HG02852 (cell line): ENCODE data around the gene ENOX1.

Experiments
- ATAC-seq: cut with Tn5 transposase; IDR thresholded peaks from one replicate; pipeline ENCODE4 v1.9.1; 2021; ENCODE audit warnings: mild to moderate bottlenecking, moderate library complexity; ENCODE audit not compliant: unreplicated experiment

The ENOX1 gene

DNA sequence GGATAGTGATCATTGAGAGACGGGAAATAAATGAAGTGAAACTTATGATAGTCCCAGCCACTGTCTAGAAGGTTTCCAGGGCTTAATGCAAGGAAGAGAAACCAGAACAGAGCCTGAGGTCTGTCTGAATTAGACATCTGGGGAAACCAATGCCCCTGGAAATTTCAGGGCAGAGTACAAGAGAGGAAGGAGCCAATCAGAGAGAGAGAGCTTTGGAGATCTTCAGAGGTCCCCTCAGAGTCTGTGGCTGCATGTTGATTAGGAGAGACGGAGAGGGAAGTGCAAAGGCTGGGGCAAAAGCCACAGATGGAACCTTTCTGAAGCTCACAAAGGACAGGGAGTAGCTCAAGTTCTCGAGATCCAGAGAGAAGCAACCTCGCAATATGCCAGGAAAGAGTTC lies 385.4 kb downstream of the ENOX1 start:
- no peak for ATAC-seq

GRCh38 chr13:43397111-43397510 lies 389.7 kb downstream of the ENOX1 start:
- ATAC-seq = no peak

DNA sequence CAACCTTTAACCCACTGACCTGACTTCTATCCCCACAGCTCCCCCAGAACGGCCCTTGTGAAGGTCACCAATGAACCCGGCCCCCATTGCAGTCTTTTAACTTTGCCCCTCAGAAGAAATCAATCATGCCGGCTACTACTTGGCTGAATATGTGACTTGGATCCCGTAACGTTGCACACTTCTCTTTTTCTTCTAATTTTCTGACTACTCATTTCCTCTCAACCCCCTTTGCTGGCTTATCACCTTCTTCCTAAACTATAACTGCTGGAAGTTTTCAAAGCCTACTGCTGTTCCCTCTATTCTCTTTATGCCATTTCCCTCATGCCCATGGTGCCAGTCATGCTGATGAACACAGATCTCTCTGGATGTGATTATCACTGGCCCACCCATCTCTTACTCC lies 395.7 kb downstream of the ENOX1 start:
- peak; percentile 20 for ATAC-seq

- ATAC-seq = peak; percentile 75
These were observed 396.2 kb downstream of the ENOX1 start for GRCh38 chr13:43390619-43391018.

GRCh38 chr13:43389983-43390382 lies 396.8 kb downstream of the ENOX1 start:
- no peak for ATAC-seq

- no peak for ATAC-seq
These were observed 397.2 kb downstream of the ENOX1 start for GRCh38 chr13:43389573-43389972.

- ATAC-seq = no peak
These were observed 398.3 kb downstream of the ENOX1 start for GRCh38 chr13:43388282-43389034.

DNA sequence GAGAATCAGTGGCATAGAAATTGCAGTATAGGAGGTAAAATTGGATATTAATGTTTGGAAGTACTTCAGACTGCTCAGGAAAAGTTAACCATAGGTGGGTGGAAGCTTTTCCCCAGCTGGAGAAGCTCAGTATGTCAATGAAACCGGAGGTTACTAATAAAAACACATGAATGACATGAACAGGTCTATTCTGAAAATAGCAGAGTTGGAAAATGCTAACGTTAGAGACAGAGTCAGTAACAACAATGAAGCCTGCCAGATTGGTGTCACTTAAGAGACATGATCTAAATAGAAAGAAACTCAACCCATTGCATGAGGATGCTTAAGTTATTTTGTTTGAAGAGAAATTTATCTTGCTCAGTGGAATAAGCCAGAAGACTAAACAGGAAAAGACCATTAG lies 398.9 kb downstream of the ENOX1 start:
- ATAC-seq = no peak

GRCh38 chr13:43383498-43384165 lies 403.1 kb downstream of the ENOX1 start:
- ATAC-seq = no peak

DNA sequence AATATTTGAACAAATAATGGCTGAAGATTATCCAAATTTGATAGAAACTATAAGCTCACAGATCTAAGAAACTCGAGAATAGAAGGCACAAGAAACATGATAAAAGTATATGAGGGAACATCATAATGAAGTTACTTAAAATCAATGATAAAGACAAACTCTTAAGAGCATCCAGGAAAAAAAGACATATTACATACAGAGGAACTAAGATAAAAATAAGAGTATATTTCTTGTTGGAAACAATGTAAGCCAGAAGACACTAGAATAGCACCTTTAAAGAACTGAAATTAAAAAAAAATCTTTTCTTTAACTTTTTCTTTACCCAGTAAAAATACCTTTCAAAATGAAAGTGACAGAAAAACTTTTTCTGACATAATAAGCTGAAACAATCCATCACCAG lies 407.0 kb downstream of the ENOX1 start:
- ATAC-seq = no peak

- ATAC-seq = no peak
These were observed 408.8 kb downstream of the ENOX1 start for GRCh38 chr13:43377973-43378372.

- ATAC-seq = no peak
These were observed 409.6 kb downstream of the ENOX1 start for GRCh38 chr13:43377149-43377548.

DNA sequence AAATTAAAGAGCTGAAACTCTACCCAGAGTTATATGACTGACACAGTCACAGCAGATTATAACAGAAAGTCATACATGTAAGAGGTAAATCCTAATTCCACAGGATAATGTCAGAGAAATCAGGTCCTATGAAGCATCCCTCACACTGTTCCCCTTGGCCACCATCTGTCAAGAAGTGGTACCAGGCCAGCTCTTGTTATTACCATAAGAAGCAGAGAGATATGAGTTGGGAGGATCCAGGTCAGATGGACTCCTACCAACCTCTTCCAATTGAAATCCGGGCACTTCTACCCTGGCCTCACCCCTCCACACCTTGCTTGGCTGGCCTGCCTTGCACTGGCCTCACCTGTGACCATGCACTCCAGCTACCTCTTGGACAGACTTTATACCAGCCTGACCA lies 410.2 kb downstream of the ENOX1 start:
- no peak for ATAC-seq

- ATAC-seq = no peak
These were observed 410.8 kb downstream of the ENOX1 start for GRCh38 chr13:43375797-43376465.

DNA sequence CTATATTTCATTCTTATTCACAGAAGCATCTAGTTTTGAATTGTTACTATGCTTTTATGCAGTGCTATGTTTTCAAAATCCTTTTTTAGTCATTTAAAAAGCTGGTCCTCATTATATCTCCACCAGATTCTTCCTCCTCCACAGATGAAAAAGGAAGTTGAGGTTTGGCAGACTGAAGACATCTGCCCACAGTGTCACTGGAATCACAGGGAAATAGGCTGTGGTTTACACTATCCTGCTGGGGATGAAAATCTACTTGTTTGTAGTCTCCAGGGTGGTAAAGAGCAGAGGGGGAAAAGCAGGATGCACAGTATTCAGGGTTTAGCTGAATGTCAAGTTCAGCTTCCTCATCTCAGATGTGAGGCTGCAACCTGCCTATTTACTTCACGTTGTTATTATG lies 412.2 kb downstream of the ENOX1 start:
- ATAC-seq = no peak

GRCh38 chr13:43373400-43373799 lies 413.4 kb downstream of the ENOX1 start:
- ATAC-seq = no peak

DNA sequence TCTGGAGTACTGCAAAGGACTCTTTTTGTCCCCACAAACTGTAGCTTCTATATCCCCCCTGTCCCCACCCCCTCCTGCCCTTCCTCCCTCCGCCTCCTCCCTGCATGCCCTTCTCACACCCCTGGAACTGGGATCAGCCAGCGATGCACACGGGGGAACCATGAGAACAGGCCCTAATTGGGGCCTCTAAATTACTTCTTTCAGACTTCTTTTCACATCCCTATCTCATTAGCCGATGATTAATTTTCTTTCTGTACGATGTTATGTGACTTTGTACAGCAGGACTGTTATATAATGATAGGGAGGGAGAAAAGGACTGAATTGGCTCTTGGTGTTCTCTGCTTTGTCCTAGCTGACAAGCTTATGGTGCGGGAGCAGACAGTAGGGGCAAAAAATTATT lies 415.9 kb downstream of the ENOX1 start:
- ATAC-seq = no peak

- no peak for ATAC-seq
These were observed 417.5 kb downstream of the ENOX1 start for GRCh38 chr13:43369319-43369718.

DNA sequence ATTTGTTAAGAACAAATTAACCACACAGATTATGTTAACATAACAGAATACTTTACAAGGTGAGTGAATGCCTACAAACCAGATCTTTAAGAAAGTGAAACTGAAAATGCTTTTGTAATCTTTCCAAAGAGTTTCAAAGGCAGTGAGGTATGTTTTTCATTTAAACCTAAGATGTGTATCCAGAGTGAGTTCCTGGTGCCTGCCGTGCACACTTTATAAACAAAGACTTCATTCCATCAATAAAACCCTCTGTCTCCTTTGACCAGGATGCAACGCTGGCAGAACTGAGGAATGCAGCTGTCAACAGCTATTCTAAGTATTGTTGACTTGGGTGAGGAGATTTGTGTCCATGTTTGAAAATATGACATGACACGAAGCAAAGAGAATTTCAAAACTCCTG lies 418.8 kb downstream of the ENOX1 start:
- peak; percentile 45 for ATAC-seq

- ATAC-seq = no peak
These were observed 421.8 kb downstream of the ENOX1 start for GRCh38 chr13:43365039-43365344.

- ATAC-seq = no peak
These were observed 422.3 kb downstream of the ENOX1 start for GRCh38 chr13:43364210-43365038.
